Keratinocyte (primary cell): ENCODE data around the gene ARMH1. TPM values are rescaled to one million over a fixed set of nuclear protein-coding genes. Genes with fewer than 3 reads are reported as not detected.
"Not testable (repeated sequence)": the region's sequence is repeated elsewhere in the genome, so short reads cannot be mapped to it uniquely, and the experiment has no call there.

ENCODE experiments used
- DNase-seq: peaks from one replicate; pipeline ENCODE4 v3.0.0-alpha.2; 2011; ENCODE audit warnings: low read depth, missing footprints, low spot score
- FAIRE-seq: peaks from 2 replicates; lab custom pipeline; 2011; peaks lifted over from hg19 to GRCh38; lab: Jason Lieb, UNC
- H2AFZ ChIP-seq: 2 replicates; pipeline ENCODE4 v1.6.0; 2012; ENCODE audit warnings: low read length, control low read depth, inconsistent platforms; ENCODE audit not compliant: control insufficient read depth
- H3K27ac ChIP-seq: 2 replicates; pipeline ENCODE4 v1.5.1; 2011; ENCODE audit warnings: low read length; ENCODE audit not compliant: control insufficient read depth, insufficient read depth
- H3K27me3 ChIP-seq: 3 replicates; pipeline ENCODE4 v1.6.0; 2011; ENCODE audit warnings: low read length; ENCODE audit not compliant: control insufficient read depth, insufficient read depth; ENCODE audit errors: extremely low read depth
- H3K36me3 ChIP-seq, 2 experiments: 2 replicates in 1 of 2; 3 replicates in 1 of 2; pipeline ENCODE4 v1.5.1; 2011; ENCODE audit warnings: low read length in 2 of 2, mild to moderate bottlenecking in 1 of 2; ENCODE audit not compliant: control insufficient read depth in 2 of 2, insufficient read depth in 2 of 2; ENCODE audit errors: extremely low read depth in 1 of 2
- H3K4me1 ChIP-seq: 3 replicates; pipeline ENCODE4 v1.5.1; 2011; ENCODE audit warnings: low read length; ENCODE audit not compliant: control insufficient read depth, insufficient read depth; ENCODE audit errors: extremely low read depth
- H3K4me2 ChIP-seq: 3 replicates; pipeline ENCODE4 v1.6.0; 2011; ENCODE audit warnings: low read depth, low read length; ENCODE audit not compliant: control insufficient read depth, insufficient read depth; ENCODE audit errors: extremely low read depth
- H3K4me3 ChIP-seq, 3 experiments: fragments of 200-600 bp in 1 of 3; sonication (generic) in 1 of 3; 2 replicates in 2 of 3; 3 replicates in 1 of 3; pipeline ENCODE4 v1.5.1; 2011 to 2016; ENCODE audit warnings: low read length in 3 of 3, mild to moderate bottlenecking in 3 of 3, control low read depth in 2 of 3, inconsistent platforms in 1 of 3, low read depth in 1 of 3, mixed read lengths in 1 of 3, mixed run types in 1 of 3, moderate library complexity in 1 of 3; ENCODE audit not compliant: control insufficient read depth in 2 of 3, insufficient read depth in 2 of 3; ENCODE audit errors: extremely low read depth in 1 of 3
- H3K79me2 ChIP-seq: 2 replicates; pipeline ENCODE4 v1.6.0; 2012; ENCODE audit warnings: low read length; ENCODE audit not compliant: control insufficient read depth, insufficient read depth
- H3K9ac ChIP-seq: 3 replicates; pipeline ENCODE4 v1.6.0; 2011; ENCODE audit warnings: low read length; ENCODE audit not compliant: control insufficient read depth, insufficient read depth; ENCODE audit errors: extremely low read depth
- H3K9me1 ChIP-seq: 3 replicates; pipeline ENCODE4 v1.6.0; 2011; ENCODE audit warnings: low read length; ENCODE audit not compliant: control insufficient read depth, insufficient read depth; ENCODE audit errors: extremely low read depth
- H3K9me3 ChIP-seq: 2 replicates; pipeline ENCODE4 v1.5.1; 2012; ENCODE audit warnings: low read depth, low read length; ENCODE audit not compliant: control insufficient read depth
- H4K20me1 ChIP-seq: 3 replicates; pipeline ENCODE4 v1.6.0; 2011; ENCODE audit warnings: low read length; ENCODE audit not compliant: control insufficient read depth, insufficient read depth; ENCODE audit errors: extremely low read depth
- CTCF ChIP-seq, 3 experiments: IDR thresholded peaks in 1 of 3; conservative IDR thresholded peaks in 1 of 3; optimal IDR thresholded peaks in 1 of 3; 2 replicates in 2 of 3; 3 replicates in 1 of 3; pipeline versions ENCODE3 to v1.5.1; 2011; ENCODE audit warnings: low read length in 3 of 3, mild to moderate bottlenecking in 3 of 3, moderate library complexity in 2 of 3, control low read depth in 1 of 3, inconsistent platforms in 1 of 3; ENCODE audit not compliant: insufficient read depth in 2 of 3; ENCODE audit errors: extremely low read depth in 1 of 3
- EZH2 ChIP-seq: IDR thresholded peaks from one replicate; pipeline ENCODE4 v1.6.1; 2012; ENCODE audit warnings: inconsistent platforms, mild to moderate bottlenecking, low read length, moderate library complexity
- dilution Hi-C: fragments of 300-500 bp; cut with MboI; formaldehyde crosslinking; loops from one replicate; pipeline ENCODE4 v1.7.0; 2020; ENCODE audit warnings: low sequenced_read_pairs; ENCODE audit not compliant: extremely low pct_ligation_motif_present
- polyA plus RNA-seq, 5 experiments: library from polyadenylated mRNA; depleted of rRNA in 3 of 5; stranded (reverse) in 3 of 5; stranded (forward) in 1 of 5; unstranded in 1 of 5; fragments of >200 nt; gene quantifications; 1 replicate in 1 of 5; 2 replicates in 3 of 5; 3 replicates in 1 of 5; pipeline versions ENCODE4 v1.2.1 to v1.2.3, GENCODE V29; 2011 to 2012; ENCODE audit warnings: missing spikeins in 2 of 5, low read depth in 1 of 5, low replicate concordance in 1 of 5
- small RNA-seq, 3 experiments: library from RNA; depleted of rRNA; stranded (forward); fragments of <200 nt; gene quantifications; one replicate each; pipeline ENCODE3, GENCODE V24; 2012; ENCODE audit warnings: low read depth in 3 of 3, low replicate concordance in 1 of 3; ENCODE audit not compliant: insufficient read length in 3 of 3

Gene ARMH1
- polyA plus RNA-seq, 1 donor (not counting 4 experiments of a cell fraction or from before 2014, with no cell fraction given), result 0.22 TPM

- Histone ChIP-seq H3K79me2 (no peaks in the 10 kb centered on the region), H3K9me3 (no peaks in the 10 kb centered on the region), H3K36me3 (peaks cover 4 to 38% of the 10 kb centered on the region in 2 experiments), H3K9me1 (no peaks in the 10 kb centered on the region), H3K27me3 (no peaks in the 10 kb centered on the region), H4K20me1 (no peaks in the 10 kb centered on the region), H3K27ac (no peak overlapping the region), H3K4me1 (no peaks in the 10 kb centered on the region), H3K9ac (no peak overlapping the region), H3K4me3 (no peak overlapping the region), H3K4me2 (no peak overlapping the region), H2AFZ (no peak overlapping the region)
- dilution Hi-C loops, result no loop called here
- FAIRE-seq (no peak), DNase-seq (no peak)
- TF ChIP-seq CTCF (optimal IDR thresholded peaks at IDR 0.05 in 1 of 3, IDR thresholded peaks at IDR 0.05 in 1 of 3, conservative IDR thresholded peaks at IDR 0.05 in 1 of 3; ENCODE audit: extremely low read depth in 1 of 3, insufficient read depth in 2 of 3, low read length in 3 of 3) (no peak), EZH2 (no peak)
Observed at GRCh38 chr1:44760876-44761275, 86.4 kb downstream of the ARMH1 start.

- H3K9me3 ChIP-seq, dilution Hi-C loops, H3K4me1 ChIP-seq, H3K4me2 ChIP-seq, H3K27ac ChIP-seq, H3K9me1 ChIP-seq, H4K20me1 ChIP-seq, H3K9ac ChIP-seq, H3K27me3 ChIP-seq, DNase-seq, H3K4me3 ChIP-seq, H2AFZ ChIP-seq, H3K79me2 ChIP-seq, FAIRE-seq: not testable (repeated sequence)
- H3K36me3 ChIP-seq, result peaks cover 0 to 17% of the 10 kb centered on the region in 2 experiments
Observed at GRCh38 chr1:44766421-44766820, 91.9 kb downstream of the ARMH1 start.

Small RNA genes within 50 kb of the gene (small RNA-seq; reads per million reads assigned to genes)
- gene RNU5D-1, result 0.87 to 13.1 (median 4.3) reads per million in 3 experiments
- 3.8 to 132 (median 8.0) reads per million in 3 experiments for gene RNU5F-1

Other genes with a start within 250 kb of the ARMH1 start
- 5.6 to 11.4 TPM (median 10.6 TPM) in 3 replicates for gene TMEM53, start 233 bp upstream of the ARMH1 start, polyA plus RNA-seq
- gene RNU5D-1, start 56.5 kb downstream of the ARMH1 start, polyA plus RNA-seq, result not detected in 3 replicates
- 2.5 to 17.6 TPM (median 16.3 TPM) in 3 replicates for gene KIF2C, start 65.1 kb downstream of the ARMH1 start, polyA plus RNA-seq
- gene RPS8, start 100.8 kb downstream of the ARMH1 start, polyA plus RNA-seq, result 1,764 to 2,149 TPM (median 1,890 TPM) in 3 replicates
- gene BEST4, start 113.5 kb downstream of the ARMH1 start, polyA plus RNA-seq, result 0.07 to 0.14 TPM (median 0.13 TPM) in 3 replicates
- 30.6 to 34.0 TPM (median 33.5 TPM) in 3 replicates for gene PLK3, start 125.7 kb downstream of the ARMH1 start, polyA plus RNA-seq
- not detected in 3 replicates for gene DYNLT4, start 132.6 kb downstream of the ARMH1 start, polyA plus RNA-seq
- 2.2 to 3.9 TPM (median 2.9 TPM) in 3 replicates for gene BTBD19, start 133.8 kb downstream of the ARMH1 start, polyA plus RNA-seq
- gene PTCH2, start 168.5 kb downstream of the ARMH1 start, polyA plus RNA-seq, result 0.01 to 0.19 TPM (median 0.03 TPM) in 3 replicates